CD4-positive, alpha-beta T cell (primary cell): Measurements from ENCODE around the gene RAD54L2. TPM values are rescaled to one million over a fixed set of nuclear protein-coding genes. Genes with fewer than 3 reads are reported as not detected.

Source experiments
- ATAC-seq: fragments of 200-7000 bp; cut with Tn5 transposase; one replicate; pipeline ENCODE4 v1.10.0; 2022; ENCODE audit warnings: mild to moderate bottlenecking; ENCODE audit not compliant: poor library complexity
- CTCF ChIA-PET: fragments of 350-600 bp; sonication (Branson Sonifier 250); formaldehyde crosslinking; loops from one replicate; lab custom pipeline; 2021; ENCODE audit warnings: antibody characterized with exemption, inconsistent platforms; lab: Charles Lee
- POLR2A ChIA-PET: fragments of 350-600 bp; sonication (Branson Sonifier 250); formaldehyde crosslinking; loops from one replicate; lab custom pipeline; 2021; ENCODE audit warnings: antibody characterized with exemption, inconsistent platforms; lab: Charles Lee
- DNase-seq, 14 experiments: peaks; one replicate each; pipeline ENCODE4 v3.0.0-alpha.2; 2013 to 2020; ENCODE audit warnings: mixed read lengths in 2 of 14
- H3K27ac ChIP-seq, 2 donors: one replicate each; pipeline versions ENCODE4 v1.5.1 to v1.7.0; 2013; ENCODE audit warnings: low read length in 2 of 2, low read depth in 1 of 2, mild to moderate bottlenecking in 1 of 2
- H3K27me3 ChIP-seq, 2 experiments: 1 replicate in 1 of 2; 2 replicates in 1 of 2; pipeline versions ENCODE4 v1.6.1 to v1.7.0; 2013; ENCODE audit warnings: low read length in 2 of 2, control low read depth in 1 of 2, mild to moderate bottlenecking in 1 of 2, moderate library complexity in 1 of 2; ENCODE audit not compliant: insufficient read depth in 2 of 2, control insufficient read depth in 1 of 2
- H3K36me3 ChIP-seq: one replicate; pipeline ENCODE4 v1.6.1; 2013; ENCODE audit warnings: low read length, control low read depth; ENCODE audit not compliant: insufficient read depth
- H3K4me1 ChIP-seq: one replicate; pipeline ENCODE4 v1.6.1; 2013; ENCODE audit warnings: low read length, control low read depth; ENCODE audit not compliant: insufficient read depth
- H3K4me3 ChIP-seq: one replicate; pipeline ENCODE4 v1.5.1; 2013; ENCODE audit warnings: mild to moderate bottlenecking, low read length, moderate library complexity
- H3K9me3 ChIP-seq, 2 experiments: 1 replicate in 1 of 2; 2 replicates in 1 of 2; pipeline versions ENCODE4 v1.6.1 to v1.7.0; 2013; ENCODE audit warnings: low read length in 2 of 2, mild to moderate bottlenecking in 2 of 2, control low read depth in 1 of 2, moderate library complexity in 1 of 2; ENCODE audit not compliant: control insufficient read depth in 1 of 2, insufficient read depth in 1 of 2
- H3K27ac Mint-ChIP-seq: one replicate; pipeline ENCODE4 v1.8.0; 2020; ENCODE audit warnings: mixed read lengths
- H3K27me3 Mint-ChIP-seq: one replicate; pipeline ENCODE4 v1.8.0; 2021; ENCODE audit warnings: mixed read lengths
- H3K36me3 Mint-ChIP-seq: one replicate; pipeline ENCODE4 v1.8.0; 2021; ENCODE audit warnings: low read depth, mixed read lengths
- H3K4me1 Mint-ChIP-seq: one replicate; pipeline ENCODE4 v1.8.0; 2021; ENCODE audit warnings: low read depth, mixed read lengths
- H3K4me3 Mint-ChIP-seq: one replicate; pipeline ENCODE4 v1.8.0; 2020; ENCODE audit warnings: mild to moderate bottlenecking, mixed read lengths
- H3K9me3 Mint-ChIP-seq: one replicate; pipeline ENCODE4 v1.8.0; 2020; ENCODE audit warnings: mixed read lengths
- CTCF ChIP-seq: fragments of 200-600 bp; IDR thresholded peaks from one replicate; pipeline ENCODE4 v1.8.0; 2022; ENCODE audit warnings: antibody characterized with exemption, mild to moderate bottlenecking
- intact Hi-C, 2 experiments: fragments of 100-400 bp; cut with DNase I in 1 of 2; cut with micrococcal nuclease in 1 of 2; formaldehyde crosslinking; loops; one replicate each; pipeline versions ENCODE4 v1.15.1 to v1.9.0; 2023 to 2025; cut with DNase I, micrococcal nuclease
- total RNA-seq, 174 experiments: library from RNA in 2 of 174; stranded (reverse) in 2 of 174; gene quantifications; one replicate each; pipeline ENCODE4 v1.2.3 and lab custom pipeline; 2021 to 2026

The RAD54L2 gene
- total RNA-seq, 2 experiments from 2014 or later, result 39.9 to 41.7 TPM

- no peaks in the 10 kb centered on the region for H3K27me3 ChIP-seq
- H3K36me3 ChIP-seq, result peaks cover 26% of the 10 kb centered on the region
- ChIA-PET CTCF (no interaction called here), POLR2A (no interaction called here)
- no peak overlapping the region for H3K4me3 Mint-ChIP-seq
- intact Hi-C loops, result no loop called here
- no peaks in the 10 kb centered on the region for H3K9me3 ChIP-seq
- peaks cover 23% of the 10 kb centered on the region for H3K4me1 Mint-ChIP-seq
- peaks cover 37% of the 10 kb centered on the region for H3K36me3 Mint-ChIP-seq
- H3K27me3 Mint-ChIP-seq, result no peaks in the 10 kb centered on the region
- no peaks in the 10 kb centered on the region for H3K9me3 Mint-ChIP-seq
- no peak overlapping the region for H3K27ac Mint-ChIP-seq
- no peak for ATAC-seq
- no peak overlapping the region for H3K27ac ChIP-seq
- peaks cover 3% of the 10 kb centered on the region for H3K4me1 ChIP-seq
- TF ChIP-seq CTCF, result no peak
- H3K4me3 ChIP-seq, result no peak overlapping the region
- no peak for DNase-seq
These were observed 47.4 kb downstream of the RAD54L2 start for GRCh38 chr3:51585871-51586270.

Other genes starting within 250 kb of the RAD54L2 start
- gene MANF, start 153.4 kb upstream of the RAD54L2 start, total RNA-seq, result 10 to 100 TPM; 26.4 to 30.2 TPM
- gene RBM15B, start 147.4 kb upstream of the RAD54L2 start, total RNA-seq, result 10 to 100 TPM; 29.1 to 29.2 TPM
- 10 to 100 TPM; 18.9 to 19.2 TPM for gene DCAF1, start 38.7 kb upstream of the RAD54L2 start, total RNA-seq
- 10 to 100 TPM; 24.9 to 25.9 TPM for gene TEX264, start 132.5 kb downstream of the RAD54L2 start, total RNA-seq
- 1 to 10 TPM; 4.1 to 4.2 TPM for gene GRM2, start 168.3 kb downstream of the RAD54L2 start, total RNA-seq
- gene IQCF6, start 240.5 kb downstream of the RAD54L2 start, total RNA-seq, result not detected